RCC 7860 (cell line): ENCODE data around the gene GRM3.

Experiments
- DNase-seq: peaks from one replicate; pipeline ENCODE4 v3.0.0-alpha.2; 2015; ENCODE audit warnings: low spot score
- FAIRE-seq: peaks from 2 replicates; lab custom pipeline; 2012; peaks lifted over from hg19 to GRCh38; lab: Jason Lieb, UNC

GRM3 gene

DNA sequence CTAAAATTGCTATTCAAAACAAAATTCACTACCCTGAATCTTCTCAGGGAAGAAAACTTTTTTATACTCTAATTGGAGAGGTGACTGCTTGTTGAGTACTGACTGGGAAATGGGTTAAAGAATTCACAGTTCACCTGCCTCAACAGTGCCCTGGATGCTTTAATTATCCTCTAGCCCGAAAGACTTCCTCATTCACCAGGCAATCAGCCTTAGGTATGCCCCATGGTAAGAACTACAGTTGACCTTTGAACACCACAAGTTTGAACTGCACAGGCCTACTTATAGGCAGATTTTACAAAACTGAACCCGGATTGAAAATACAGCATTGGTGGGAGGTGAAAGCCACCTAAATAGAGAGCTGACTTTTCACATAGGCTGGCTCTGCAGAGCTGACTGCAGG, 240.4 kb downstream of the GRM3 start:
- DNase-seq (no peak), FAIRE-seq (no peak)

DNA sequence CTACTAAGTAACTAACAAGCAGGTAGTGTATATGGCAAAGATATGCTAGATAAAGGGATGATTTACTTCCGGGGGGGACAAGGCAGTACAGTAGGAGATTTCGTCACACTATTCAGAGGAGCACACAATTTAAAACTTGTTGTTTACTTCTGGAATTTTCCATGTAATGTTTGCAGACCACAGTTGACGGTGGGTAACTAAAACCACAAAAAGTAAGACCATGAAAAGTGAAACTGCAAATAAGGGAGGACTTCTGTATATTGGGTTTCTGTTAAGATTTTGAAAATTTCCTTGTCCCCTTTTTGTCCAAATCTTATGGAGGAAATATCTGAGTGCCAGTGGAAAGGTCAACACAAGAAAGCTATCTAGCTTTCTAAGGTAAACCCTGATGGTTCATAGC, 245.8 kb downstream of the GRM3 start:
- FAIRE-seq (no peak), DNase-seq (no peak)

DNA sequence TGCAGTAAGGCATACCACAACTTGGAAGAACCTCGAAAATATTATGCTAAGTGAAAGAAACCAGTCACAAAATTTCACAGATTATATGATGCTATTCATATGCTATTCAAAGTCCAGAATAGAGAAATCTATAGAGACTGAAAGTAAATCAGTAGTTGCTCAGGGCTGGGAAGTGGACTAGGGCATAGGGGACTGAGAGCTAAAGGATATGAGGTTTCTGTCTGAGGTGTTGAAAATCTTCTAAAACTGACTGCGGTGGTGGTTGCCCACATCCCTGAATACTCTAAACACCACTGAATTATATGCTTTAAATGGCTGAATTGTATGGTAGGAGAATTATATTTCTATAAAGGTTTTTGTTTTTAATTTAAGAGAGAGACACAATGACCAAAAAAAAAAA, 254.5 kb downstream of the GRM3 start:
- no peak for FAIRE-seq

DNA sequence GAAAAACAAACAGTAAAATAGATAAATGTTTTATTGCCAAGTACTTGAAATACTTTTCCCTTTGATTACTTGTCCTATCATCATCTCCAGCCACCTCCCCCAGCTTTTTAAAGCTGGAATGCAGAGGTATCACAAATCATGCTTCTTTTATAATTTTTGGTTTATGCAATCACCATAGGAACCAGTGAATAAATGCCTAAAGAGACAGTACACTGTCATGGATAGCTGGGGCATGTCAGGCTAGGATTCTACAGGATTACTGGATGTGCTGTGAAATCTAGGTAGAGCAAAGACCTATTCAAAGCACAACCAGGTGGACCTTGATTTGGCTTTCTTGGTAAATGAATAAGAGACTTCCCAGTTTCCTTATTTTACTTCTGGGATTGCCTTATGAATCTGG, 257.2 kb downstream of the GRM3 start:
- FAIRE-seq (no peak), DNase-seq (no peak)

More for the DNA sequence above, 254.5 kb downstream of the GRM3 start:
- DNase-seq: no peak

DNA sequence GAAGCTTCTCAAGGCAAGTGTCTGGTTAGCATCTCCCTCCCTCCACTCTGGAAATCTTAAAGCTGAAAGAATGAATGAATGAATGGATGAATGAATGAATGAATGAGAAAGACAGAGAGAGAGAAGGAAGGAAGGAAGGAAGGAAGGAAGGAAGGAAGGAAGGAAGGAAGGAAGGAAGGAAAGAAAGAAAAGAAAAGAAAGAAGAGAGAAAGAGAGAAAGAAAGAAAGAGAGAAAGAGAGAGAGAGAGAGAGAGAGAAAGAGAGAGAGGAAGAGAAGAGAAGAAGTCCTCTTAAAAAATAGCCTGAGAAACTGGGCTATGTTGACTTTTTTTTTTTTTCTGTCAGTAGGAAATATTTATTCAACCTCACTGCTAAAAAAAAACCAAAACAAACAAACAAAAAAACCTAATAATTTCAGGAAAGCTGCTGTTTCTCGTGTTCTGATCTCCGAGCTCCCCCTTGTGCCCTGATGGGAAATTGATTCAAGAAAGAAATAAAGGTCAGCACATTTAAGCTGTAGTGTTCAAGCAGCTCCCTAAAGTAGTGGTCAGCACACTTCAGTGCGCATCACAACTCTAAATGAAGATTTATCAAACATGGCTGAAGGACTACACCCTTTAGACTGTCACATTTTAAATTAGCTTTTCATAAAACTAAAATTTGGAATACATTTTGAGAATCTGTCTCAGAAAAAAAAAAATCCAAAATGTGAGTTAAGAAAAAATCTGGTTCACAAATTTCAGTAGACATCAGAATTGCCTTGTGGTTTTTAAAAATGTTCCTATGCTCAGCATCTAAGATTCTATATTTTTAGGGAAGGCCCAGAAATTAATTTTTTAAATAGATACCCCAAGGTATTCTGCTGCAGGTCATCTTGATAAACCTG, 261.5 kb downstream of the GRM3 start:
- FAIRE-seq (no peak), DNase-seq (no peak)

DNA sequence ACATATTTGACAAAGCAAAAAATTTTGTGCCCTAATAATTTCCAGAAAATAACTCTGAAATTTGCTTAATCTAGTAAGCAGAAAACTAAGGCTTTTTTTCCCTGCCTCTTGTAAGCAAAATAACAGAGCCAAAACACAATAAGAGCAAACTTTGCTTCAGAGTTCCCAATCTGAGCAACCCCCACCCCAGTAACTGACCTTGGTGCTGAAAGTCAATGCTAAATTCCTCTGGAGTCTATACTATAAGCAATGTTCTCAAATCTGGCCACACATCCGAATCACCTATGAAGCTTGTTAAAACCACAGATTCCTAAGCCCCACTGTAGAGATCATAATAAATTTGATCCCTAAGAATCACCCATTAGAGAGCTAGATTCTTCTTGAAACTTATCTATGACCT, 265.2 kb downstream of the GRM3 start:
- DNase-seq (no peak), FAIRE-seq (no peak)

DNA sequence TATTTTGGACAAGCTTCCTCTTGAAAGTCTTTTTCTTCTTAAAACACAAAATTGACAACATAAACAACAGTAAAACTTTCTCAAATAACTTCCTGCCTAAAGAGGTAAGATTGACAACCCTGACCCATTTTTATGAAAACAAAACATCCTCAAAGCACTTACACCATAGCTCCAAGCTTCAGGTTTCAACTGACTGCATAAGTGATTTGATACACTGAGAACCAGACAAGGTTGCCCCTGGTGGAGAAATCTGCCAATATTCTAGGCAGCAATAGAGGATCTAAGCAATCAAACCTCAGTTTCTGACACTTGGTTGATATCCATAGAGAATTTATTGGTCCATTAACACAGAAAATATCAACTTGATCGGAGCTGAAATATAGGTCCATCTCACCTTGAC, 267.9 kb downstream of the GRM3 start:
- FAIRE-seq: no peak
- DNase-seq: no peak

DNA sequence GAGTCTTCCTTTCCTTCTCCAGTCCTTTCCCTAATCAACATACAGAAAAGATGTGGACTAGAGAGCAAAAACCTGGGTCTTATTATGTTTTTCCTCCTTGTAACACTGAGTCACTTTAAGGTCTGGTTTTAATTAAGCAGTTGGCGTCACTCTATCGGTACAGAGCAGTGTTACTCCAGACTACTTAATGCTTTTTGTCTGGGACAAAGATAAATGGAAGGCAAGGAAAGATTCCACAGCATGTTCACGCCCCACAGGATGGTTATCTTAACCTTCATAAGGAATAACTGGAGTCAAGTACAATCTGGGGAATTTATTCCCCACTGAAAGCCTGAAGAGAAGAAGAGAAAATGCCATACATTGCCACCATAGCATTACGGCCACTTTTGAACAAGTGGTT, 270.0 kb downstream of the GRM3 start:
- FAIRE-seq (no peak), DNase-seq (no peak)
